GM19463 (cell line): Measurements from ENCODE around the gene DIMT1.

Source experiments
- ATAC-seq: cut with Tn5 transposase; IDR thresholded peaks from one replicate; pipeline ENCODE4 v1.9.1; 2021; ENCODE audit warnings: mild to moderate bottlenecking, moderate library complexity; ENCODE audit not compliant: unreplicated experiment

The DIMT1 gene

DNA sequence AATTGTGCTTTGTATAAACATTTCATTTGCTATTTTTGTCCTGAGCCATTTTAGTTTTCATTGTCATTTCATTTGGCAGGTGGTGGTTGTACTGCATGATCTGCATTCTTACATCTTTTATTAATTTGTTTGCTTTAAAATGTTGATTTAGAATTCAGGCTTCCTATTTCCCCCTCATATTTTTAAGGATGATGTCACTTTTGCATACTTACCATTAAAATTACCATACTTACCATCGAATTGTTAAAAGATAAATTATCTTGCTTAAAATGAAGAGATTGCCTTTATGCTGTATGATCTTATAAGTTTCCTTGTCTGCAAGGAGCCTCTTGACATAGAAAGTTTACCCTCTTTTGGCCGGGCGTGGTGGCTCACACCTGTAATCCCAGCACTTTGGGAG is 31.1 kb downstream of the DIMT1 start:
- ATAC-seq: no peak

DNA sequence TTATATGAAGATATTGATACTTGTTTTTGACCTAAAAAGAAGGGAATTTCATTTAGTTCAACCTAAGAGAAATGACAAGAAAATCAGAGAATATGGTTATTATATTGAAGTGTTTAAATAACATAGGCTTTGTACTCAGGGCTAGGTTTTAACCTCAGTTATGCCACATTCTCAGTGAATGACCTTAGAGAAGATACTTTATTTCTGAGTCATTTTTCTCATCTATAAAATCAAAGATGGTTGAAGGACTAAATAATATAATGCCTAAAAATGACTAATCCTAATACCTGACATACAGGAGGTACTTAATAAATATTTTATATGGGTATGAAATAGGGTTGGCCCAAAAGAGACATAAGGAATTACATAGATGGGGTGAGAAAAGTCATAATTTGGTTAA is 32.3 kb downstream of the DIMT1 start:
- ATAC-seq: no peak

DNA sequence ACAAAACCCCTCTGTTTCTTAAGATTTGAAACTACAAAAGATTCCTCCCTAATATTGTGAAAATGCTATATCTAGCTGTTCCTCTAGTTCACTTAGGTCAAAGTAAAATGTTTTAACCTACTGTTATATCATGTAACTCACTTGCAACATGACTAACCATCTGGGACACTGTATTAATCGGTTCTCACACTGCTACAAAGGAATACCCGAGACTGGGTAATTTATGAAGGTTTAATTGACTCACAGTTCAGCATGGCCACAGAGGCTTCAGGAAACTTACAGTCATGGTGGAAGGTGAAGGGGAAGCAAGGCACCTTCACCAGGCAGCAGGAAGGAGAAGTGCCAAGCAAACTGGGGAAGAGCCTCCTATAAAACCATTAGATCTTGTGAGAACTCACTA is 34.7 kb downstream of the DIMT1 start:
- no peak for ATAC-seq

DNA sequence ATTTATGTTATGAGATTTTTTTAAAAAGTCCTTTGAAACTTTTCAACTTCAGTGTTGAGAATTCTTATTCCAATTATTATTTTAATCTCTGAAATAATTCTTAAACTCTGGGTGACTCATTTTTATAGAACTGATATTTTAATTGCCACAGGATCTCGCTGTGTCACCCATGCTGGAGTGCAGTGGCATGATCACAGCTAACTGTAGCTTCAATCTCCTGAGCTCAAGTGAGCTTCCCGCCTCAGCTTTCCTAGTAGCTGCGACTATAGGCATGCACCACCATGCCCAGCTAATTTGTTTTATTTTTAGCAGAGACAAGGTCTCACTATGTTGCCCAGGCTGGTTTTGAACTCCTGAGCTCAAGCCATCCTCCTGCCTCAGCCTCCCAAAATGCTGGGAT is 41.0 kb downstream of the DIMT1 start:
- ATAC-seq: no peak

DNA sequence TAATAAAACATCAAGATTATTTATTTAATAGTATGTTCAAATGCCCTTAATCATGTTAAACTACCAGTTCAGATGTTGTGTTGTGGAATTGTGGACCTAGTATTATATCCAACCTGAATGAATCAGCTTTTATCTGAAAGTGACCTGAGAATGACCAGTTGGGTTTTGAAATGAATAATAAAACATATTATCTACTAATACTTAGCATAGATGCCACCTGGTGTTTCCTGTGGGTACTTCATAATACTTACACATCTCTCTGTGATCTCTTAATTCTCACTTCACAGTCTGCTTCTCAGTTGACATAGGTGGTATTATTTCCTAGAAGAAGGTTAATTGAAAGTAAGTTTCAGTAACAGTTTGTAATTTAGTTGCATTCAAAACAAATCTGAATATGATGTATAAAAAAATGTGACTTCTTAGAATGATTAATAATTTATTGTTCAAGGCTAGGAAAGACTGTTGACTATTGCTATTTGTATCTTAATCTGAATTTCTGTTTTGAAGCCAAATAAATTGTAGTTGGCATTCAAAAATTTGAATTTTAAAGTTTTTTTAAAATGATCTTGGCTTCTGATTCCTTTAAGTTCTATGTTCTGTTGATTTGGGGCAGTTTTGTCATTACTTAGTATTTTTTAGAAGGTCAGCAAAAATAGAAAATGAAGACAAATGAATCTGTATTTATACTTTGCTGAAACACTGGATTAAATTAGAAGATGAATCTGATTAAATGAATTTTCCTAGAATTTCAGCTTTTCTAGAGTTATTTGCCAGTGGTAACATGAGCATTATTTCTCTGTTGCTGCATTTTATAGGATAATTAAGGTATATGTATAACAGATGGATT is 49.5 kb downstream of the DIMT1 start:
- ATAC-seq: peak; percentile 88

DNA sequence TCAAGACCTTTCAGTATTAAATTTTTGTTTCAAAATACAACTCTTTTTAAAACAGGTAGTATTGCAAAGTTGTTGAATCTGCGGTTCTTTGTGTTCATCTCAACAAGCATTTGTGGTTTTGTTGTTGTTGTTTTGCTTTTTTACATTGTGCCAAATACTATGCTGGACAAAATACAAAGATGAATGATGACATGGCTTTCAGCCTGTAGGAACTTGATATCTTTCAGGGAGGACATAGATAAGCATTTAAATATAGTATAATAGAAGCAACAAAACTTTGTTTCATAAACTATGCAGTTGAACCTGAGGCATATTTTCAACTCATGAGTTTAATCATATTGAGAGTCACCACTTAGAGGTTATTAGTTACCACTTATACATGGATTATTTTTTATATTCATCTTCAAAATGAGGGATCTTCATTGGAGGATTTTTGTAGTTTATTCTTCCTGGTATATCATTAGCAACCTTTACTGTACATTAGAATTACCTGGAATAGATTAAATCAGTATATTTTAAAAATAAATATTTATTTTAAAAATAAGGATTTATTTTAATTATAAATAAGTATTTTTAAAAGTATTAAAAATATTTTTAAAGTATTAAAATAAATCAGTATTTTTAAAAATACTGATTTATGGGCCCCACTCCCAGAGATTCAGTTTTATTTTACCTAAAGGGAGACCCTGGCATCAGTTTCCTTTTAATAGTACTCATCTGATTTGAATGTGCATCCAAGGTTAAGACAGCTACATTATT is 54.8 kb downstream of the DIMT1 start:
- no peak for ATAC-seq

DNA sequence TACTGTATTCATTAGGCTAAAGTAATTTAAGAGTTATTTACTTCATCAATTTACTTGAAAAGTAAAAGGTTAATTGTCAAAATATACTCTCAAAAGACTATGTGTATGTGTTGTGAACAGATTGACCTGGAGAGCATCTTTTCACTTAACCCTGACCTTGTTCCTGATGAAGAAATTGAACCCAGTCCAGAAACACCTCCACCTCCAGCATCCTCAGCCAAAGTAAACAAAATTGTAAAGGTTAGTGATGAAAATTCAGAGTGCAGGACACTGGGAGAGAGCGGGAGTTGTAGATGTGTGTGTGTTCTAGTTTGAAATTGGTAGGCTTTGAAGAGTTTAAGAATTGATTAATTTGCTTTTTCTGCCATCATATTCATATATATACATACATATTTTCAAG is 55.8 kb downstream of the DIMT1 start:
- ATAC-seq: no peak

DNA sequence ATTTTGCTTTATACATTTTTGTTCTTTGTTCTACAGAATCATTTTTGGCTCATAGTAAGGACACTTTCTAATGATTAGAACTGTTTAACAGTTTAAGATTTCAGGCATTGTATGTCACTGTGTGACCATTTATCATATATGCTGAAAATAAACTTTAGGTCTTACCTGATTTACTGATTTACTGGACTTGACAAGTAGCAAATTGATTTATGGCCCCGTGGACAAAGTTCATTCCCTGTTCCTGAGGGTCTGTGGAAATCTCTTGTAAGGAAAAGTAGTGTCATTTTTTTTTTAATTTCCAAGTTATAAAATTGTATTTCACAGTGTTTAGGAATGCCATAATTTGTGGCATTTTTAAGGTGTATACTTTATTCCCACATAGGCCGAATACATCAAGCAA is 57.0 kb downstream of the DIMT1 start:
- no peak for ATAC-seq

DNA sequence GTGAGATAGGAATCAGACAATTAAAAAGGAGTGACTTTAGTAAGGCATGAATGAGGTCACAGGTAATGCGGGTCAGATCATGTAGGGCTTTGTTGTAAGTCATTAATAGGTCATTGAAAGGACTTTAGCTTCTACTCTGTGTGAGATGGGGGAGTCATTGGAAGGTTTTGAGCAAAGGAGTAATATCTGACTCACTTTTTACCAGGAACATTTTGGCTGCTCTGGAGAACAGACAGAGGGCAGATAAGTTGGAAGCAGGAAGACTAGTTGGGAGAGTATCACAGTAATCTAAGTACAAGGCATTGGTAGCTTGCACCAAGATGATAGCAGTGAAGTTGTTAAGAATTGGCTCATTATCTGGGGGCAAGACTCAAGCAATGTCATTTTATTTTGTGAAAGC is 60.3 kb downstream of the DIMT1 start:
- no peak for ATAC-seq

DNA sequence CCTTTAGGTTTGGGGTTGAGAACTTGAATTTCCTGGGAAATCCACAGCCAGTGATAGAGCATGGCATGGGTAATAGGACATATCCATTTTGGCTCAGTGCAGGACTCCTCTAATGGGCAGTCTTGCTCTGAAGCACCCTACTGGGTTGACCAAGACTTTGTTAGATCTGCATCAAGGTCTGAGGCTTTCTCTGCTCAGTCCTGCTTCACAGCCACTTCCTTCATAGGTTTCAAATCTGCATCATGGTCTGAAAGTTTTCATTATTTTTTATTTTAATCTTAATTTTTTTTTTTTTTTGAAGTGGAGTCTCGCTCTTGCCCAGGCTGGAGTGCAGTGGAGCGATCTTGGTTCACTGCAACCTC is 61.2 kb downstream of the DIMT1 start:
- peak; percentile 37 for ATAC-seq

DNA sequence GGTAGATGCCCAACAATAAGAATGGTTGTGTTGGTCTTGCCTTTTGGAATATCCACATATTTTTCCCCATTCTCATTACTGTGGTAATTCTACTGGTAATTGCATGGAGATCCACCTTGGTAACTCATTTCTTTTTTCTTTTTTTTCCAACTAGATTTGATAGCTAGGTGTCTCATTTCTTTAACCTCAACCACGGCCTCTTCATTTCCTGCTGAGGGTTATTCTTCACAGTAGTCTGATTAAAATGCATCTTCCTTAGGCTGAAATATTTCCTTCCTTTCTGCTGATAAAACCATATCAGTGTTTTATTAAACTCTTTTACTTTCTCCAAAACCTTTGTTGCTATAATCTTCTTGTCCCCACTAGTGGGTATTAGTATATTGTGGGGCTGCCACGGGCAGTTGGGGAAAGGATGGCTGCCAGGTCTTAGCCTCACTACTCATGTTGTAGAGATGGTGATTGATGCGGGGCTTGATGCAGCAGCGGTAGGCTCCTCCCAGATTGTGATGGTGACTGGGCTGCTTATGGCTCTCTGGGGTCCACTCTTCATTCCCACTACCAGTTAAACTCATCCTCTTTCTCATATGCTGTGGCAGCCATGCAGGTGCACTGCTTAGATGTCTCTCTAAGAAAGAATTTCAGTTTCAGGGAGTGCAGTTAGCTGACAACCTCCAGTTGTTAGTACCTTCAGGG is 61.8 kb downstream of the DIMT1 start:
- ATAC-seq: peak; percentile 65

DNA sequence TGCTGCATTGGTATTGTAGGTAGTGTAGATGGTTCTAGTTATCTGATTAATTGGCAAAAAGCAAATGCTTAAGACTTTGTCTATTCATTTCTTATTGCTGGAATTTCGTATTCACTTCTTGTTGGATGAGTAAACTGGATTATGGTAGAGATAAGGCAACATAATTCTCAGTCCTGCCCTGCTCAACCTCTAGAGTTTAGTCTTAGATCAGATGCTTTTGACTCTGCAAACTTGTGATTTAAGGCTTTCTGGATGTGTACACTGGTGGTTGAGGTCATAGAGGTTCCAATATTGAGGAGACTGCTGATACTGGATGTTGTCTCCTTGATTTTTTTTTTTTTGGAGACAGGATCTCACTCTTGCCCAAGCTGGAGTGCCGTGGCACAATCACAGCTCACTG is 62.7 kb downstream of the DIMT1 start:
- ATAC-seq: no peak

DNA sequence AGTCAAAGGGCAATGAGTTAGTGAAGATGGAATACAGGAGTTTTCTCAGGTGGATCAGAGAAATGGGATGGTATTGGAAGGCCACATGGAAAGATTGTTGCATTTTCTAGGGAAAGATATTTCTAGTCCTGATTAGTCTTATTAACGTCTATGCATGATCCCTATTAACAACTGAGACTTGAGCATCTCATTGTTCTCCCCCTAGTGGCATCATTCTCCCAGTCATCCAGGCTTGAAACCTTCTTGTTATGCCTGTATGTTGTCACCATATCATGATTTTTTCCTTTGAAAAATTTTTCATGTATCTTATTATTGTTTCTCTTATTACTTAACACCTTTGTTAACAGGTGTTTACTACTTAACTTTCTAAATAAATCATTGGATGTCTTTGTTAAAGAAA is 63.3 kb downstream of the DIMT1 start:
- ATAC-seq: no peak
